GM12878 (cell line): ENCODE measurements around the gene METAP1. TPM values are rescaled to one million over a fixed set of nuclear protein-coding genes. Genes with fewer than 3 reads are reported as not detected.

ENCODE experiments used
- ATAC-seq: fragments of 200-7000 bp; cut with Tn5 transposase; 3 replicates; pipeline ENCODE4 v1.9.1; 2020; ENCODE audit warnings: mild to moderate bottlenecking, moderate library complexity
- Bru-seq: library from RNA; stranded (reverse); fragments of 400-500 nt; gene quantifications from one replicate; lab custom pipeline; 2021; lab: Mats Ljungman, UMichigan
- BruChase-seq, 2 experiments: library from RNA; stranded (reverse); fragments of 400-500 nt; gene quantifications; one replicate each; lab custom pipeline; 2021; lab: Mats Ljungman, UMichigan
- BruUV-seq: library from RNA; stranded (reverse); fragments of 400-500 nt; replicated peaks from 2 replicates; lab custom pipeline; 2021; lab: Mats Ljungman, UMichigan
- CTCF ChIA-PET: fragments of 300-600 bp; sonication (Branson Sonifier 250); formaldehyde crosslinking; extraction: SDS; loops from one replicate; lab custom pipeline; 2021; ENCODE audit warnings: inconsistent platforms; lab: Yijun Ruan, JAX
- POLR2A ChIA-PET: fragments of 350-600 bp; formaldehyde crosslinking; extraction: SDS; loops from one replicate; lab custom pipeline; 2021; ENCODE audit warnings: inconsistent platforms; lab: Charles Lee
- RAD21 ChIA-PET: fragments of 300-600 bp; sonication (Branson Sonifier 250); formaldehyde crosslinking; loops from one replicate; lab custom pipeline; 2023; ENCODE audit warnings: antibody characterized with exemption; ENCODE audit not compliant: unreplicated experiment; lab: Charles Lee
- SMC1A ChIA-PET: fragments of 300-600 bp; sonication (Branson Sonifier 250); formaldehyde crosslinking; loops from one replicate; lab custom pipeline; 2023; ENCODE audit not compliant: unreplicated experiment, uncharacterized antibody; lab: Charles Lee
- DNase-seq: peaks from one replicate; pipeline ENCODE4 v3.0.0-alpha.2; 2011; ENCODE audit warnings: low read depth, low spot score
- FAIRE-seq: peaks from 3 replicates; lab custom pipeline; 2011; peaks lifted over from hg19 to GRCh38; lab: Jason Lieb, UNC
- H2AFZ ChIP-seq: 2 replicates; pipeline ENCODE4 v1.6.0; 2011; ENCODE audit warnings: low read depth, low read length, control low read depth; ENCODE audit not compliant: control insufficient read depth
- H3K27ac ChIP-seq: 2 replicates; pipeline ENCODE4 v1.5.1; 2011; ENCODE audit warnings: control low read depth; ENCODE audit not compliant: control insufficient read depth, insufficient read depth
- H3K27me3 ChIP-seq, 2 experiments: replicated peaks in 1 of 2; 2 replicates each; pipeline versions ENCODE4 v1.6.0 to v1.6.1; 2011; ENCODE audit warnings: low read length in 1 of 2; ENCODE audit not compliant: control insufficient read depth in 2 of 2, insufficient read depth in 2 of 2
- H3K36me3 ChIP-seq, 2 experiments: 2 replicates each; pipeline ENCODE4 v1.5.1; 2011; ENCODE audit warnings: low read length in 1 of 2; ENCODE audit not compliant: control insufficient read depth in 2 of 2, insufficient read depth in 2 of 2
- H3K4me1 ChIP-seq: 2 replicates; pipeline ENCODE4 v1.6.1; 2011; ENCODE audit warnings: mild to moderate bottlenecking, low read length, moderate library complexity, mixed read lengths; ENCODE audit not compliant: control insufficient read depth, insufficient read depth
- H3K4me2 ChIP-seq: 2 replicates; pipeline ENCODE4 v1.6.0; 2011; ENCODE audit warnings: control low read depth; ENCODE audit not compliant: control insufficient read depth, insufficient read depth
- H3K4me3 ChIP-seq: fragments of 200-600 bp; sonication (generic); 2 replicates; pipeline ENCODE4 v1.5.1; 2016
- H3K79me2 ChIP-seq: 2 replicates; pipeline ENCODE4 v1.6.0; 2011; ENCODE audit warnings: low read length; ENCODE audit not compliant: control insufficient read depth, insufficient read depth
- H3K9ac ChIP-seq: 2 replicates; pipeline ENCODE4 v1.8.0; 2011; ENCODE audit warnings: low read length, control low read depth, mixed read lengths; ENCODE audit not compliant: control insufficient read depth, insufficient read depth
- H3K9me3 ChIP-seq: replicated peaks from 3 replicates; pipeline ENCODE4 v1.5.1; 2011; ENCODE audit warnings: mild to moderate bottlenecking, low read length; ENCODE audit not compliant: control insufficient read depth, insufficient read depth
- H4K20me1 ChIP-seq: 2 replicates; pipeline ENCODE4 v1.6.0; 2011; ENCODE audit not compliant: control insufficient read depth, insufficient read depth
- ASH2L ChIP-seq: fragments of 300-600, 200-600 bp; sonication (generic); IDR thresholded peaks from 2 replicates; pipeline ENCODE4 v1.6.1; 2017; ENCODE audit warnings: low read depth, mild to moderate bottlenecking, borderline replicate concordance
- HDGF ChIP-seq: fragments of 450-650 bp; IDR thresholded peaks from 2 replicates; pipeline ENCODE4 v1.6.1; 2016; ENCODE audit warnings: antibody characterized with exemption
- POLR2A ChIP-seq: IDR thresholded peaks from 2 replicates; pipeline ENCODE4 v1.6.1; 2011; ENCODE audit warnings: low read depth, mild to moderate bottlenecking, low read length
- RBBP5 ChIP-seq: fragments of 200-600 bp; sonication (generic); conservative IDR thresholded peaks from 2 replicates; pipeline ENCODE4 v1.6.1; 2016
- SMC3 ChIP-seq: IDR thresholded peaks from 2 replicates; pipeline ENCODE4 v1.6.1; 2011; ENCODE audit warnings: low read length, improper control_type of control experiment, borderline replicate concordance
- SREBF2 ChIP-seq: IDR thresholded peaks from 2 replicates; pipeline ENCODE4 v1.6.1; 2012; ENCODE audit warnings: mild to moderate bottlenecking, low read length
- TBL1XR1 ChIP-seq: IDR thresholded peaks from 2 replicates; pipeline ENCODE4 v1.6.1; 2012; ENCODE audit warnings: low read depth, low read length, improper control_type of control experiment
- ZNF207 ChIP-seq: fragments of 450-650 bp; IDR thresholded peaks from 2 replicates; pipeline ENCODE4 v1.6.1; 2014; ENCODE audit warnings: antibody characterized with exemption, mild to moderate bottlenecking, borderline replicate concordance
- WGBS: methylation state at CpG from one replicate; pipeline ENCODE4 v1.1.6; 2016; ENCODE audit warnings: low lambda C conversion rate; ENCODE audit not compliant: insufficient replicate concordance, insufficient coverage; ENCODE audit errors: missing lambda C conversion rate; 5-methylcytosine and 5-hydroxymethylcytosine counted together
- in situ Hi-C: fragments of 300-500 bp; cut with MboI; formaldehyde crosslinking; loops from 9 replicates; pipeline ENCODE4 v1.14.3; 2018; ENCODE audit warnings: mixed read lengths
- intact Hi-C: fragments of 100-400 bp; cut with micrococcal nuclease; formaldehyde crosslinking; loops from one replicate; pipeline ENCODE4 v1.14.2; 2022; ENCODE audit not compliant: unreplicated experiment
- long read RNA-seq, 2 experiments: library from polyadenylated mRNA; unstranded; transcript quantifications; one replicate each; pipeline ENCODE4 v2.0.0, GENCODE V29; 2019 to 2020
- polyA minus RNA-seq, 3 experiments: library from RNA; depleted of rRNA, polyadenylated mRNA; stranded (reverse); fragments of >200 nt; gene quantifications; 2 replicates each; pipeline ENCODE4 v1.2.3, GENCODE V29; 2011
- polyA plus RNA-seq, 11 experiments: library from polyadenylated mRNA; depleted of rRNA in 4 of 11; unstranded in 6 of 11; stranded (reverse) in 5 of 11; fragments of >200 nt; fragmentation: Nextera tagmentation in 4 of 11; fragmentation: Illumina TruSeq in 1 of 11; extraction: Ambion mirVana in 4 of 11; extraction: Trizol in 1 of 11; gene quantifications; 1 replicate in 1 of 11; 2 replicates in 10 of 11; pipeline versions ENCODE4 v1.2.1 to v1.2.3, GENCODE V29; 2011 to 2016; ENCODE audit warnings: inconsistent platforms in 2 of 11, missing spikeins in 2 of 11, low read depth in 1 of 11
- total RNA-seq, 4 experiments: library from RNA; depleted of rRNA in 3 of 4; stranded (reverse); fragments of >200 nt in 3 of 4; fragmentation: Illumina TruSeq in 1 of 4; extraction: Trizol in 1 of 4; gene quantifications; 2 replicates each; pipeline versions ENCODE4 v1.2.1 to v1.2.3, GENCODE V29; 2013 to 2021
- TF ChIP-seq, protein P1 (sequence below): fragments of 450-650 bp; formaldehyde crosslinking; IDR thresholded peaks from 2 replicates; pipeline ENCODE4 v1.4.0; 2020; ENCODE audit warnings: mild to moderate bottlenecking, moderate library complexity
- TF ChIP-seq, protein P2 (sequence below): fragments of 450-650 bp; IDR thresholded peaks from 2 replicates; pipeline ENCODE4 v1.6.1; 2016; ENCODE audit warnings: mild to moderate bottlenecking
- TF ChIP-seq, protein P3 (sequence below): IDR thresholded peaks from 2 replicates; pipeline ENCODE4 v1.6.1; 2011; ENCODE audit warnings: mild to moderate bottlenecking, low read depth, low read length, moderate library complexity; ENCODE audit not compliant: insufficient replicate concordance

The METAP1 gene
- 66.1 and 73.0 TPM in 2 replicates for total RNA-seq (2013; cell fraction: nucleolus; rRNA removed)
- total RNA-seq (2014; rRNA removed): 56.8 and 65.7 TPM in 2 replicates
- 48.9 and 52.4 TPM in 2 replicates for total RNA-seq (2014; rRNA removed; fragmentation: Illumina TruSeq; extraction: Trizol)
- 45.0 and 45.4 TPM in 2 replicates for total RNA-seq (2021)
- 21.3 TPM for polyA plus RNA-seq (2011; ENCODE audit: low read depth)
- 71.4 and 110 TPM in 2 replicates for polyA plus RNA-seq (2011; rRNA removed)
- polyA plus RNA-seq (2011; cell fraction: cytosol; rRNA removed): 45.5 and 47.8 TPM in 2 replicates
- 55.1 and 58.3 TPM in 2 replicates for polyA plus RNA-seq (2011; cell fraction: nucleus; rRNA removed)
- polyA plus RNA-seq (2012): 27.3 and 35.6 TPM in 2 replicates
- 65.8 and 78.1 TPM in 2 replicates for polyA plus RNA-seq (2014; fragmentation: Illumina TruSeq; extraction: Trizol)
- 10 to 100 TPM; 22.7 to 32.4 TPM for polyA plus RNA-seq (2014; fragmentation: Nextera tagmentation; extraction: Ambion mirVana)
- 40.8 and 45.2 TPM in 2 replicates for polyA plus RNA-seq (2014; rRNA removed)
- polyA plus RNA-seq (2016; fragmentation: Nextera tagmentation; extraction: Ambion mirVana): 10 to 100 TPM; 38.0 to 41.8 TPM
- polyA minus RNA-seq (2011; rRNA and poly(A)+ RNA removed): 64.6 and 68.2 TPM in 2 replicates
- polyA minus RNA-seq (2011; cell fraction: cytosol; rRNA and poly(A)+ RNA removed): 19.1 and 27.3 TPM in 2 replicates
- 32.8 and 49.5 TPM in 2 replicates for polyA minus RNA-seq (2011; cell fraction: nucleus; rRNA and poly(A)+ RNA removed)
- Bru-seq, nascent RNA: percentile 83 among the genes with signal in this experiment
- percentile 76 among the genes with signal in this experiment for BruChase-seq, experiment 1, labeled RNA remaining after a 6-hour chase
- percentile 80 among the genes with signal in this experiment for BruChase-seq, experiment 2, labeled RNA remaining after a 2-hour chase
- long read RNA-seq, experiment 1, transcript METAP1-201 (11 exons, 2,791 nt): major isoform, 49 of 62 reads
- long read RNA-seq, experiment 1, partial matches to known transcripts: 4 of 62 reads
- long read RNA-seq, experiment 1, other reads (novel, unspliced or antisense): 9 of 62 reads
- long read RNA-seq, experiment 2, transcript METAP1-201 (11 exons, 2,791 nt): major isoform, 361 of 459 reads
- long read RNA-seq, experiment 2, partial matches to known transcripts: 16 of 459 reads
- long read RNA-seq, experiment 2, other reads (novel, unspliced or antisense): 82 of 459 reads

DNA sequence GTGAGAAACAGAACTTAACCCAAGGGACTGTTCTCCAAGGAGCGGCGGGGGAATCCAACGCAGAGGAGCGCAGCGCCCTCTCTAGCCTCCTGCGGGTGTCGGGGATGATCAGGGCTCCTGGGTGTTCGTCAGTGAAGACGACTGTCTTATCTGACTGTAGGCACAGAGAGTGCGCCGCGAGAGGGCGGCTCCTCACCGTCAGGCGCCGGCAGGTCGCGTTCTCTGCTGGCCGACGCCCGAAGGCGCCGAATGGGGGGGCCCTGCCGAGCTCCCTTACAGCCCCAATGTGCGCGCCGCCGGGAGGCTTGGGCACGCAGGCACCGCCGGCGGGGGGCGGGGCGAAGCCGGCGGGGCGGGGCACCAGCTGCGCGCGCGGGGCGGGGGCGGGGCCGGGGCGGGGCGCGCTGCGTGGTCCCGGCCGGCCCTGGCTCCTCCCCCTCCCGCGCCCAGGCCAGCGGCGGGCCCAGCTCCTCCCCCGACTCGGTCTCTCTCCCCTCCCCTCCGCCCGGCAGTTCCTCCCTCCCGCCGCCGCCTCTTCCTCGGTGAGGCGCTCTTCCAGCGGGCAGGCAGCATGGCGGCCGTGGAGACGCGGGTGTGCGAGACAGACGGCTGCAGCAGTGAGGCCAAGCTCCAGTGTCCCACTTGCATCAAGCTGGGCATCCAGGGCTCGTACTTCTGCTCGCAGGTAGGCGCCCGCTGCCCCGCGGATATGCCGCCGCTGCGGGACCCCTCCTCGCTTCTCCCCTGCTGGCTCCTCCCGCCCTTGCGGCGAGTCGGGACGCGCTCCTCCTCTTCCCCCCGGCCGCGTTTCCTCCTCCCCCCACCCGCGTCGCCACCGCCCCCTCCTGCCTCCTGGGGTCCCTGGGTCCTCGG, at the start of gene METAP1:
Gene METAP1, plus strand, starts transcription at position 539 of the 873 bp plus-strand sequence. Its CDS starts 33 bp downstream, at position 572.
- peak within 1 kb of the TSS; percentile 94 for H2AFZ ChIP-seq
- H3K79me2 ChIP-seq: peaks cover 45% of the 10 kb centered on the region
- ChIA-PET RAD21 (interaction anchor here (0.6 to 4.2 kb wide), 40 partner anchors 9 to 899 kb away, joined by 3 to 103 read pairs (median 4); partner anchors contain the start of genes ADH5, EIF4E, RAP1GDS1 and STPG2), POLR2A (interaction anchor here (0.5 to 1.8 kb wide), 11 partner anchors 14 to 951 kb away, joined by 3 to 8 read pairs (median 4); partner anchors contain the start of genes ADH5, DNAJB14 and EIF4E), SMC1A (interaction anchor here (0.6 to 12.4 kb wide), 28 partner anchors 11 to 844 kb away, joined by 3 to 166 read pairs (median 4); partner anchors contain the start of genes ADH5 and EIF4E), CTCF (interaction anchor here (0.6 to 17.9 kb wide), 49 partner anchors 8 to 845 kb away, joined by 3 to 287 read pairs (median 5); partner anchors contain the start of genes ADH5 and EIF4E)
- peak within 1 kb of the TSS; percentile 94 for H3K4me3 ChIP-seq
- ATAC-seq: peak; percentile 90
- H3K27me3 ChIP-seq: no peaks in the 10 kb centered on the region
- FAIRE-seq: peak; percentile 89
- no peaks in the 10 kb centered on the region for H3K4me1 ChIP-seq
- no peaks in the 10 kb centered on the region for H3K36me3 ChIP-seq
- 1% methylated on average over 50 of the region's 94 CpGs for WGBS
- peak within 1 kb of the TSS; percentile 88 for H3K4me2 ChIP-seq
- in situ Hi-C loops (loop anchor here (5.0 to 10.0 kb wide), 2 partner anchors 57 to 409 kb away; no protein-coding TSS in a partner anchor), intact Hi-C loops (loop anchor here (1.0 to 10.0 kb wide), 6 partner anchors 61 to 829 kb away; partner anchors contain the start of gene EIF4E)
- no peaks in the 10 kb centered on the region; the same call in 2 of the 3 replicates for H3K9me3 ChIP-seq
- no peaks in the 10 kb centered on the region; the same call in 1 of the 2 replicates for H4K20me1 ChIP-seq
- DNase-seq: peak; percentile 79
- peak within 1 kb of the TSS; percentile 74 for H3K27ac ChIP-seq
- peak within 1 kb of the TSS; percentile 87 for H3K9ac ChIP-seq
- BruUV-seq: no TSS peak
- TF ChIP-seq RBBP5 (no peak), TBL1XR1 (no peak), SREBF2 (no peak), POLR2A (peak; percentile 96), ZNF207 (peak; percentile 73; the same call in 1 of the 2 replicates), SMC3 (peak; percentile 74), ASH2L (0 out of 2 replicates have a peak, but pooled peaks have one; percentile 41), HDGF (peak; percentile 50; the same call in 1 of the 2 replicates)
- TF ChIP-seq, protein P1, sequence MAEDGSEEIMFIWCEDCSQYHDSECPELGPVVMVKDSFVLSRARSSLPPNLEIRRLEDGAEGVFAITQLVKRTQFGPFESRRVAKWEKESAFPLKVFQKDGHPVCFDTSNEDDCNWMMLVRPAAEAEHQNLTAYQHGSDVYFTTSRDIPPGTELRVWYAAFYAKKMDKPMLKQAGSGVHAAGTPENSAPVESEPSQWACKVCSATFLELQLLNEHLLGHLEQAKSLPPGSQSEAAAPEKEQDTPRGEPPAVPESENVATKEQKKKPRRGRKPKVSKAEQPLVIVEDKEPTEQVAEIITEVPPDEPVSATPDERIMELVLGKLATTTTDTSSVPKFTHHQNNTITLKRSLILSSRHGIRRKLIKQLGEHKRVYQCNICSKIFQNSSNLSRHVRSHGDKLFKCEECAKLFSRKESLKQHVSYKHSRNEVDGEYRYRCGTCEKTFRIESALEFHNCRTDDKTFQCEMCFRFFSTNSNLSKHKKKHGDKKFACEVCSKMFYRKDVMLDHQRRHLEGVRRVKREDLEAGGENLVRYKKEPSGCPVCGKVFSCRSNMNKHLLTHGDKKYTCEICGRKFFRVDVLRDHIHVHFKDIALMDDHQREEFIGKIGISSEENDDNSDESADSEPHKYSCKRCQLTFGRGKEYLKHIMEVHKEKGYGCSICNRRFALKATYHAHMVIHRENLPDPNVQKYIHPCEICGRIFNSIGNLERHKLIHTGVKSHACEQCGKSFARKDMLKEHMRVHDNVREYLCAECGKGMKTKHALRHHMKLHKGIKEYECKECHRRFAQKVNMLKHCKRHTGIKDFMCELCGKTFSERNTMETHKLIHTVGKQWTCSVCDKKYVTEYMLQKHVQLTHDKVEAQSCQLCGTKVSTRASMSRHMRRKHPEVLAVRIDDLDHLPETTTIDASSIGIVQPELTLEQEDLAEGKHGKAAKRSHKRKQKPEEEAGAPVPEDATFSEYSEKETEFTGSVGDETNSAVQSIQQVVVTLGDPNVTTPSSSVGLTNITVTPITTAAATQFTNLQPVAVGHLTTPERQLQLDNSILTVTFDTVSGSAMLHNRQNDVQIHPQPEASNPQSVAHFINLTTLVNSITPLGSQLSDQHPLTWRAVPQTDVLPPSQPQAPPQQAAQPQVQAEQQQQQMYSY (CRISPR knock-in tag): no peak
- TF ChIP-seq, protein P2, sequence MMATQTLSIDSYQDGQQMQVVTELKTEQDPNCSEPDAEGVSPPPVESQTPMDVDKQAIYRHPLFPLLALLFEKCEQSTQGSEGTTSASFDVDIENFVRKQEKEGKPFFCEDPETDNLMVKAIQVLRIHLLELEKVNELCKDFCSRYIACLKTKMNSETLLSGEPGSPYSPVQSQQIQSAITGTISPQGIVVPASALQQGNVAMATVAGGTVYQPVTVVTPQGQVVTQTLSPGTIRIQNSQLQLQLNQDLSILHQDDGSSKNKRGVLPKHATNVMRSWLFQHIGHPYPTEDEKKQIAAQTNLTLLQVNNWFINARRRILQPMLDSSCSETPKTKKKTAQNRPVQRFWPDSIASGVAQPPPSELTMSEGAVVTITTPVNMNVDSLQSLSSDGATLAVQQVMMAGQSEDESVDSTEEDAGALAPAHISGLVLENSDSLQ: peak; percentile 29; the same call in 1 of the 2 replicates
- TF ChIP-seq, protein P3, sequence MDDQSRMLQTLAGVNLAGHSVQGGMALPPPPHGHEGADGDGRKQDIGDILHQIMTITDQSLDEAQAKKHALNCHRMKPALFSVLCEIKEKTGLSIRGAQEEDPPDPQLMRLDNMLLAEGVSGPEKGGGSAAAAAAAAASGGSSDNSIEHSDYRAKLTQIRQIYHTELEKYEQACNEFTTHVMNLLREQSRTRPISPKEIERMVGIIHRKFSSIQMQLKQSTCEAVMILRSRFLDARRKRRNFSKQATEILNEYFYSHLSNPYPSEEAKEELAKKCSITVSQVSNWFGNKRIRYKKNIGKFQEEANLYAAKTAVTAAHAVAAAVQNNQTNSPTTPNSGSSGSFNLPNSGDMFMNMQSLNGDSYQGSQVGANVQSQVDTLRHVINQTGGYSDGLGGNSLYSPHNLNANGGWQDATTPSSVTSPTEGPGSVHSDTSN: peak; percentile 21
